ENCODE measurements around the gene PRPH2.
A peak's percentile ranks its signal among the peaks of the same experiment; 100 is the strongest.
"Not testable (repeated sequence)": the region's sequence is repeated elsewhere in the genome, so short reads cannot be mapped to it uniquely, and the experiment has no call there.

PRPH2 gene

DNA sequence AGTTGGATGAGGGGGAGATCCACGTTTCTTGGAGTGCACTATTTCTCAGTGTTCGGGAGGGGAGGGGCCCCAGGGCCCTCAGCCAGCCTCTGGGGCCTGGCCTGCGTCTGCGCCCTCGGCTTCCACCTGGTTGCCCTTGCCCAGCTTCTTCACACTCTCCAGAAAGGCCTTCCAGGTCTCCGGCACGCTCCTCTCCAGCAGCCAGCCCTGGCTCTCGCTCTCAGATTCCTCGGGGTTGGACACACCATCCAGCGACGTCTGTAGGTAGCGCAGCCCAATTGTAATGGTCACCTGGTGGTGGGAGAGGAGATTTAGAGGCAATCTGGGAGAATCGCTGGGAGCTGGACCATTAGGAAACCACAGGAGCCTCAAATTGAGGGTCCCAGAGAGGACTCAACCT, 24.2 kb downstream of the PRPH2 start:
- DNase-seq (ENCODE audit: low read depth in 2 of 2), result no peak

DNA sequence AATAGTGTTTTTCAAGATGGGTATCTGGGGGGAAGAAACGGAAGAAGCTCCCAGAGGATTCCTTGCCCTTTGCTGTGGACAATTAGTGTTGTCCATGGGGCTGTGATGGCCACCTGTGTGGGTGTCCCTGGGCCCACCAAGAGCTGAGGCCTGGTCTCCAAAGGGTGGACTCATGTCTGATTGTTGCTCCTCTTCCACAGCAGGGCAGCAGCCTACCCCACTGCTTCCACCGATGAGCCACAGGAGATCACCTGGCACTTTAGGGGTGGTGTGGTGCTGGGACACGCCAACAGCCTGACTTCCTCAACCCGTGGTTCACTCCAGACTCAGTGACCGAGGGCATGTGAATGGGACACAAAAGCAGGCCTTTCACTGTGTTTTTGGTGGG, 25.1 kb downstream of the PRPH2 start:
- DNase-seq (ENCODE audit: low read depth in 2 of 2), result no peak

DNA sequence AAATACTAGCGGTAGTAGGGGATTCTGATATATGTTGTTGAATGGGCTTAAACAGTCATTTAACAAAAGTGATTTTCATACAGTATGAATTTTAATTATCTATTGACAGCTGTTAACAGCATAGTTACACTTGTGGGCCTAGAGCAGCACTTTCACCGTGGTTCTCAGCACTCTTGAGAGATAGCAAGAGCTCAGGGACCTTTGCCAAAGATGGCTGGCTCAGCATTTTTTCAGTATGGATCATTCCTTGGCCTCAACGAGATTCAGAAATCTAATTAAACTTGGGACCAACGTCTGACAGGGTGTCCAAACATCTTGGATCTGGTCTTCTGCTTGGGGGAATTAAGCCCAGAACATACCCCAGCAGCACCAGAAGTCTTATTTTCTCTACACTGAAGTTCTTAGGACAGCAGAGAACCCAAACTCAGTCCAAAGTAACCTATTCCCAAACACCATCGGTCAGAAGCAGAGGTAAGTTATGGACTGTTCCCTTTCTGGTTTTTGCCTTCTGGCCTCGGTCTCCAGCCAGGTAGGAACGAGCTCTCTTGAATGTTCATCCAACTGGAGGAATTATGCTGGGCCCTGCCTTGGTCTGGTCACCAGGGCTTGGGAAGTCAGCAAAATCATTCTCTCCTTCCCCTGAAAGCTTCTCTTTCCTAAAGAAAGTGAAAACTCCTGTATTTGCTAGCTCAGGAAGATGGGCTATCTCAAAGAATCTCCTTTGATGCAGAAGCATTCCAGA, 25.7 kb downstream of the PRPH2 start:
- DNase-seq (ENCODE audit: low read depth in 2 of 2), result no peak

DNA sequence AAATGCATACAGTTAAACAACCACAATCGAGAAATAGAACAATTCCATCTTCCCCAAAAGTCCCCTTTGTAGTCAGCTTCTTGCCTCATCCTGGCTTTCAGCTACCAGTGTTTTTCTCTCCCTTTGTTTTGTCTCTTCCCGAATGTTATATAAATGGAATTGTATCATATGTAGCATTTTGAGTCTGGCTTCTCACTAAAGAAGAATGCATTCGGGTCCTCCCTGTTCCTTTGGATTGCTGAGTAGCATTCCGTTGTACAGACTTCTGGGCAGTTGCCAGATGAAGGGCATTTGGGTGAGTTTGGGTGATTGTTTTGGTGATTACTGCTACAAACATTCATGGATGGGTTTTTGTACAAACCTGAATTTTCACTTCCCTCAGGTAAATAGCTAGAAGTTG, 27.8 kb downstream of the PRPH2 start:
- DNase-seq (ENCODE audit: low read depth in 2 of 2), result no peak

DNA sequence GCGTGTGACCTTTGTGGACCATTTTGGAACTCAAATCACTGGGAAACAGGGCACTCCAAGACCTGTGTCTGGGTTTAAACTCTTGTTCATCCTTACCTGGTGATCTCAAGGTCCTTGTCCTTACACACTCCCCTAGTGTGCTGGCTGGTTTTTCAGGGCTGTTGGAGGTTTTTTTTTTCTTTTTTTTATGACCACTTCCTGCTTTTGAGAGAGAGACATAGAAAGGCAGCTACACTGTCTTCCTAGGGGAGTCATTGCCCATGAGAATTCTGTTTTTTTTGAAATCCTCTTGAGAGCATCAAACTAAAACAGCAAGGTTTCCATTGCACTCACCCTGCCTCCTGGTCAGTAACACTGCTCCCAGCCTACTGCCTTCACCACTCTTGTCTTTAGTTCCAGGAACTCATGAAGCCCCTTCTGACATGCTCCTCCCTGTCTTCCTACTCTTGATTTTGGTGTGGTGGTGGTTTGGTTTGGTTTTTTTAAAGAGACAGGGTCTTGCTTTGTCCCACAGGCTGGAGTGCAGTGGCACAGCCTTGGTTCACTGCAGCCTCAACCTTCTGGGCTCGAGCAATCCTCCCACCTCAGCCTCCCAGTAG, 28.6 kb downstream of the PRPH2 start:
- DNase-seq (ENCODE audit: low read depth in 2 of 2), result no peak

DNA sequence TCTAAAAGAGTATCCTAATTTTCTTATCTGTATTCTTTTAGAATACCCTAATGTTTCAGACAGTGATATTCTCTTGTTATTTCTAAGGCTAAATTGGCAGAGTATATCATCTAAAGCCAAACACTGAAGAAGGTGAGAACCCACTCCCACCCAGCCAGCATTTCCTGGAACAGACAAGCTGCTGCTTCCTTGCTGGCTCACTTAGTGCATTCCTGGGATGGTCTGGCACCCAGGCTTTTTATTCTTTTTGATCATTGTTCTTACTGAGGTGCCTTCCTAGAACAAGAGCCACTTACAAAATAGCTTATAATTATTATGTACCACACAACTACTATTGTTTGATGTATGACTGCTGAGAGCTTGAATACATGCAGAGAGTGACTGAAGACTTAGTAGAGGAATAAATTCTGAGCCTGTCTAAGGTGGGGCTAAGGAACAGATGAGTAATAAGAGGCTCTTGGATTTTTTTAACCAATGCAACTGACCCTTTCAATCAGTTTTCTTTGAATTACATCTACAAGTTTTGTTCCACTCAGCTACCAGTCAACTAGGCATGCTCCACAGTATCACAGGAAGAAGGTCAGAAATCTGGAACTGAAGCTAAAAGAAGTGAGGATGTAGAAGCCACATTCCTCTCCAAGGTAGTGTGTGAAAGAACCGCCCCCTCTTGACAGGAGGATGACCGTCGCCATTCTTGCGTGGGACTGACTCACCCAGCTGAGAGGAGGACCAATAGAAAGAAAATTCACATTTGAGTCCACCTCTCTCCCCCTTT, 30.1 kb downstream of the PRPH2 start:
- DNase-seq (ENCODE audit: low read depth in 2 of 2), result no peak

DNA sequence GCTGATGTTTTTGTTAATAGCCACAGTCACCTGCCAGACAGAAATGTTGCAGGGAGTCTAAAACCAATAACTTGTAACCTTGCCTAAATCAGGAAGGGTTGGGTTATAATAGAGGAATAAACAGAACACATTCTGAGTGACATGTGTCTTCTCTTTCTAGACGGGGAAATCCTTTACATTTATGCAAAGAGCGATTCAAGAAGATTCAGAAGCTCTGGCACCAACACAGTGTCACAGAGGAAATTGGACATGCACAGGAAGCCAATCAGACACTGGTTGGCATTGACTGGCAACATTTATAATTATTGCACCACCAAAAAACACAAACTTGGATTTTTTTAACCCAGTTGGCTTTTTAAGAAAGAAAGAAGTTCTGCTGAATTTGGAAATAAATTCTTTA, 31.5 kb downstream of the PRPH2 start:
- DNase-seq (ENCODE audit: low read depth in 2 of 2), result no peak

DNA sequence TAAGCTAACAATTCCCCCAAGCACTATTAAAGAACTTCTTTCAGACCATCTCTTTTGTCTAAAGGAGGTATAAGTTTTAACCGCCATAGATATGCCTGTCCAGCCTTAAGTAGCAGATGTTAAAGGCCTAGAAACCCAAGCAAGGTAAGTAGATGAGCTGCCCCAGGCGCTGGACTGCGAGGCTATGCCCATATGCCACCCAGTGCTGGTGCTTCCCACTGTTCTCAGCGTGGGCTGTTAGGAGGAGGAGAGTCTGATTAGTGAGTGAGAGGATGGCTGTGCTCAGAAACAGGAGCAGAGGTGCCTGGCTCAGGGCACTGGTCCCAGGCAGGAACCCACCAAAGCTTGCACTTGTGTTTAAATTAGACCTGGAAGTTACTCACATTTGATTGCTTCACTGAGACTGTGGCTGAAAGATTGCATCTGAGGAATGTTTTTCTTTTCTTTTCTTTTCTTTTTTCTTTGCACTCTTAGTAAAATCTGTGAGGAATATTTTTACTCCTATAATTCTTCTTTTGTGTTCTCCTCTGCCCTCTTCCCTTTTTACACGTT, 32.2 kb downstream of the PRPH2 start:
- no peak for DNase-seq (ENCODE audit: low read depth in 2 of 2)

DNA sequence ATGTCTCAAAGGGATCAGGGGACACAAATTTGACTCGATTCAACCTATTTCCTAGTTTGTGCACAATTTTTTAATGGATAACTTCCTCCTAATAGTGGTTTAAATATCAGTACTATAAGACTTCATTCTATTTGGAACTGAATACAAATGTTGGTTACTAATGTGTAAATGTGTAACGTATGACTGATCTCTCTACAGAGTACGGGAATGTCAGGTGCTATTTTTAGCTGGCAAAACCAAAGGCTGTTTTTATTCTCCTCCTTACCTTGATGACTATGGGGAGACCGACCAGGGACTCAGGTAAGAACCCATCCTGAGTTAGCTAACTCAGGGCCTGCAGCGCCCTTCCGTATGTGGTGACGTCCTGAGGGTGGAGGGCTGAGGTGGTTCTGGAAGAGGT, 33.0 kb downstream of the PRPH2 start:
- no peak for DNase-seq (ENCODE audit: low read depth in 2 of 2)

DNA sequence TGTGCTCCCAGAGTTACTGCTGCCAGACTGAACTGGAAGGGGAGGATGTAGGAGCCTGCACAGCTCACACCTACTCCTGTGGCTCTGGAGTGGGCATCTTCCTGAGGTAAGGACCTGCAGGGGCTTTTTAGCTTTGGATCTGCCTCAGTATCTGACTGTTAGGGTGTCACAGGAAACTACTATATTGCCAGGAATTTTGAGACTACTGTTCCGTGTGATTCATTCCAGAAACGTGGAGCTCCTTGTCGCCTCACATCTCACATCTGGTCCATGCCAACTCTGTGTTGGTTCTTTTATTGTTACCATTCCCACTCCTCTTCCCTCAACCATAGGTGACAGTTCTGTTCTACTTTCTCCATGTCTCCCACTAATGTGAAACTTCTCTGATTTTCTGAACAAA, 34.1 kb downstream of the PRPH2 start:
- no peak for DNase-seq (ENCODE audit: low read depth in 2 of 2)

DNA sequence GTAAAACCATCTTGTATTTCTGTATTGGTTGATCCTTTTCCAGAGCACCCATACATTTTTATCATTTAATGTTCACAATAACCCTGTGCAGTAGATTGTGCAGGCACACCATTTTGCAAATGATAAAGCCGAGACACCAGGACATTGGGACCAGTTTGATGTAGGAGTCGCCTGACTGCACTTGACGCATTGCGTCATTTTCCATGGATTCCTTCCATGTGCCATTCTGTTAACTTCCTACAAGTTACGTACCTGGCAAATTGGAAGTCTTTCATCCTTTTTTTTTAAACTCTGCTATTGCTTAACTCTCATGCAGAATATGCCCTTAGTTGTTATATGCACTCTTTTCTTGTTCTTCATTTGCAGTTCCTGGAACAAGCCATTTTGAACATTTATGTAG, 43.0 kb downstream of the PRPH2 start:
- no peak for DNase-seq (ENCODE audit: low read depth in 2 of 2)

DNA sequence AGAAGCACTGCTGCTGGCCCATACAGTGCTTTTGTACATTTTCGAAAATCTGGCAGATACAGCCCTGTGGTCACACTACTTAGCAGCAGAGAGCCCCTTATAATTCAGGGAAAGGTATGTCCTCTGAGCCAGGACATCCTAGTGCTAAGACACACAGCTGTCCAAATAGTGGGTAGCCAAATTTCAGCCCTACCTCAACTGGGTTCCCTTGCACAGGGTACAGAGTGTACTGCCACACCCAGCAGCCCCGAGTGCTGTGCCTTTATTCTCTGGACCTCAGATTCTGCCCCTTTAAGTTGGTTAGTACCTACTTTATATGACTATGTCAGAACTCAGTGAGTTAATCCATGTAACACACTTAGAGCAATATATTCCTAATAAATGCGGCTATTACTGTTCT, 47.6 kb downstream of the PRPH2 start:
- DNase-seq (ENCODE audit: low read depth in 2 of 2), result no peak

DNA sequence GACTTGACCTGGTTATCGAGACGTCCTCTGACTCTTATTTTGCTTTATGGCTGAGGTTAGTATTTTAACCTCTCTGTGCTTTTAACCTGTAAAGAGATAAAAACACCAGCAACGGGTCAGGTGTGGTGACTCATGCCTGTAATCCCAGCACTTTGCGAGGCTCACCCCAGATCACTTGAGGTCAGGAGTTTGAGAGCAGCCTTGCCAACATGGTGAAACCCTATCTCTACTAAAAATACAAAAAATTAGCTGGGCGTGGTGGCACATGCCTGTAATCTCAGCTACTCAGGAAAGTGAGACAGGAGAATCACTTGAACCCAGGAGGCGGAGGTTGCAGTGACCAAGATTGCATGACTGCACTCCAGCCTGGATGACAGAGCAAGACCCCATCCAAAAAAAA, 48.0 kb downstream of the PRPH2 start:
- not testable (repeated sequence) for DNase-seq (ENCODE audit: low read depth in 2 of 2)

DNA sequence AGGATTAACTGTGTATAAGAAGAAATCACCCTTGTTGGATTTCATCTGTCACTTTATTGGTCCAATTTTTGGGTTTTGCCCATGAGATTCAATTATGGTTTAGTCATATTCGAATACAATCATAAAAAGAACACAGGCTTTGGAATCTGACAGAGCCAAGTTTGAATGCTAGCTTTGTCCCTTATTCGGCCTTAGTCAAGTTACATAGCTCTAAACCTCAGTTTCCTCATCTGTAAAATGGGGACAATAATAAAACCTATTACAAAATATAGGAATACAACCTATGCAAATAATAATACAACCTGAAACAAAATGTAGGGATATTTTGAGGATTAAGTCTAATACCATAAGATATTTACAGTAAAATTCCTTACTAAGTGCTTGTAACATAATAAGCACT, 57.7 kb downstream of the PRPH2 start:
- no peak for DNase-seq (ENCODE audit: low read depth in 2 of 2)

DNA sequence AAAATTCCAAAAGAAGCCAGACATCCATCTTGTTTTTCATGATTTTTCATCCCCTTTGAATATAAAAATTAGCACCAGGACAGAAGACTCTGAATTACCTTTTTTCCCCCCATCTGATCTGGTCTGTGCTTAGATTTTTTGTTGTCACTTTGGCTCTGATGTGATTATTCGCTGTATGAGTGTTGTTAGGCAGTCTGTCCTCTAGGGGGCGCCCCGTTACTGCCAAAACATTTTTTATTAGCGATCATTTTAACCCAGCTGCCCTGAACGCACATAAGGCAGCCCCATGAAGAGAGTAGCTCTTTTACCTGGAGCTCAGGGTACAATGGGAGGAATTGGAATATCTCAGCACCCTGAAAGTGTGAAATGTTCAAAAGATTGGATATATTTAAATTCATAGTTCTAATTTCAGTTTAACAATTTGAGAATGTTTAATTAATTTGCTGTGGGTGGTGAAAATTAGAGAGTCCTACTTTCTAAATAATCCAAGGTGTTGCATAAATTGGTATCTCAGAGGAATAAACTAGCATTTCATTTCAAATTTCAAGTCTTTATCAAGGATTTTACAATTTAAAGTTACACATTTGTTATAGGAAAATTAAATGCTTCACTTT, 60.8 kb downstream of the PRPH2 start:
- DNase-seq (ENCODE audit: low read depth in 2 of 2), result peak; percentile 67 to 79

DNA sequence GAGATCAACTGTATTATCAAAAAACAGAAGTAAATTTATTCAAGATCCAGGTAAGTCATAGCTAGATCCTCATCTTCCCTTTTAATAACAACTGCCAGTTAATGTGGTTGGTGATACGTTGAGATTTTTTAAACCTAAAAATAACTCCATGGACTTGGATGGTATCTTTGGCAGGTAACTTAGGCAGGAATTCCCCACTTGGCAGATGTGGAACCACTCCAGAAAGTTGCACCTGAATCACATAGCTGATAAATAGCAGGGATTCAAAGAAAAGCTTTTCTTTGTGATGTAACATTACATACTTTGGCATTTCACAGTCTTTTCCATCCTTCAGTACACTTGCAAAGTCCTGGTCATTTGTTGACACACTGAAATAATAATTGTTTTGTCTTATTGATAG, 62.6 kb downstream of the PRPH2 start:
- DNase-seq (ENCODE audit: low read depth in 2 of 2), result no peak

DNA sequence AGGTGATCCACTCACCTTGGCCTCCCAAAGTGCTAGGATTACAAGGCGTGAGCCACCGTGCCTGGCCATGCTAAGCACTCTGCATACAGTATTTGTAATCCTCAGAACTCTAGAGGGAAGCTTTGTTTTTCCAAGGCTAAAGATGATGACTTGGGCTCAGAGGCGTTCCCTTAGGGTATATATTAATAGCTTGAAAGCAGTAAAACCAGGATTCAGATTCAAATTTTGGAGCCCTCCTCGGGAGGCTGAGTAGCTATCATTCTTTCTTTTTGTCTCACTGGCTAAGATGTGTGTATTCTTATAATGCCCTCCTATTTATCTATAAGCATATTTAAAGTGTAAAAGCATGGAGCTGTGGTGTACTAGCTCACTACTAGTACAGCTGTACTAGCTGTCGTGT, 68.5 kb downstream of the PRPH2 start:
- no peak for DNase-seq (ENCODE audit: low read depth in 2 of 2)

DNA sequence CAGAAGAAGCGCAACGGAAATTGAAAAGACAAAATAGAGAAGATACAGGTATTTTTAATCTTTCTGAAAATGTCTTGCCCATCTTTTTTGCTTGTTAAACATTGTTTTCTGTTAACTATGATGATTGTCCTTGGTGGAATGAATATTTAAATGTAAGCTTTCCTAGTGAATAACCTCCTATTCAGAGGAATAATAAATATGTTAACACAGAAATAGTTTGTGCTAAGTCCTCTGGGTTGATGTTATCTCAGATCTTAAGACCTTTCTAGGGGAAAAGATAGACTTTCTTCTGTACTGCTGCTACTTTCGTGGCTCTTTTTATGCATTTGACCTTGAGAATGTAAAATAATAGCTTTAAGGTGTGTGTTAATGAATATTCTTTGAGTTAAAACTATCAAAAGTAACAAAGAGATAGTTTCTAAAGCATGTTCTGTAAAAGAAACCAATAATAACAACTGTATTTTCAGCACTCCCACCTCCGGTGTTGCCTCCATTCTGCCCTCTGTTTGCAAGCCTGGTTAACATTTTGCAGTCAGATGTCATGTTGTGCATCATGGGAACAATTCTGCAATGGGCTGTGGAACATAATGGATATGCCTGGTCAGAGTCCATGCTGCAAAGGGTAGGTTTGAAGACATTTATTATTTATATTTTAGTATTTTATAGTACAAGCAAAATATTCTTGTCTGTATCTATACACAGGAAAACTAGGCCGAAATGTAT, 70.2 kb downstream of the PRPH2 start:
- DNase-seq (ENCODE audit: low read depth in 2 of 2), result no peak

Data from stimulated activated CD4-positive, alpha-beta T cell treated with anti-CD3 and anti-CD28 coated beads, Interleukin-1b, Interleukin-23, amount 100 ng/mL, for 1 hour (primary cell).